HG02759 (cell line): Measurements from ENCODE around the gene ING5.
"Not testable (repeated sequence)": the region's sequence is repeated elsewhere in the genome, so short reads cannot be mapped to it uniquely, and the experiment has no call there.

Experiments used
- ATAC-seq: cut with Tn5 transposase; IDR thresholded peaks from one replicate; pipeline ENCODE4 v1.9.1; 2021; ENCODE audit warnings: mild to moderate bottlenecking, moderate library complexity; ENCODE audit not compliant: unreplicated experiment

Gene ING5

GRCh38 chr2:241755777-241756176 lies 53.9 kb downstream of the ING5 start:
- ATAC-seq, result no peak

DNA sequence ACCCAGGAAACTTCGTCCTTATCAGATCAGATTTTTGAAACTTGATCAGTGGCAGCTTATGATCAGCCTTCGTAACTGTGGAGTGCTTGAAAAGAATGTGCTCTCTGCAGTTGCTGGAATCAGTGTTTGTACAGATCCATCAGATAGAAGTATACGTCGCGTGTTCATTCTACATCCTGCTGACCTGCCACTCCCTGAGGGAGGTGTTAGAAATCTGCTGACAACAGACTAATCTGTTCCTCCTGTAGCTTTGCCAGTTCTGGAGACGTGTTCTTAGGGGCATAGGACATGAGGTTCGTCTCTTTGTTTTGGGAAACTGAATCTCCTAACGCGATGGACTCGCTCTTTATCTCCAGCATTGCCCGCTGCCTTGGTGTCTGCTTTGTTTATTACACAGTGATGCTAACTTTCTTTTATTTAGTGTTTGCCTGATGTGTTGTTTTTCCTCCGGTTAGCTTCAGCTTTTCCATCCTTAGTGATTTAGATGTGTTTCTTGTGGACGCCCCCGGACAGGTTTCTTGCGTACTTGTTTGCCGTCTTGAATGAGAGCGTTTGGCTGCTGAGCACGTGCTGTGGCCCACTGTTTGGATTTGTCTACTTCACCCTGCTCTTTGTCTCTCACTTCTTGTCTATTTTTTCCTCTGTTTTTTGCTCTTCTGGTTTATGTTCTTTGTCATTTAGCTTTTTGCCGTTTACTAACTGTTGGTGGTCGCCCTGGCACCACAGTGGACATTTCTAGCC lies 57.4 kb downstream of the ING5 start:
- no peak for ATAC-seq

GRCh38 chr2:241759893-241760292 lies 58.1 kb downstream of the ING5 start:
- ATAC-seq, result not testable (repeated sequence)

GRCh38 chr2:241760301-241760771 lies 58.5 kb downstream of the ING5 start:
- no peak for ATAC-seq

- ATAC-seq, result no peak
These were observed 60.6 kb downstream of the ING5 start for GRCh38 chr2:241762321-241762932.

GRCh38 chr2:241762933-241763369 lies 61.1 kb downstream of the ING5 start:
- ATAC-seq, result no peak

DNA sequence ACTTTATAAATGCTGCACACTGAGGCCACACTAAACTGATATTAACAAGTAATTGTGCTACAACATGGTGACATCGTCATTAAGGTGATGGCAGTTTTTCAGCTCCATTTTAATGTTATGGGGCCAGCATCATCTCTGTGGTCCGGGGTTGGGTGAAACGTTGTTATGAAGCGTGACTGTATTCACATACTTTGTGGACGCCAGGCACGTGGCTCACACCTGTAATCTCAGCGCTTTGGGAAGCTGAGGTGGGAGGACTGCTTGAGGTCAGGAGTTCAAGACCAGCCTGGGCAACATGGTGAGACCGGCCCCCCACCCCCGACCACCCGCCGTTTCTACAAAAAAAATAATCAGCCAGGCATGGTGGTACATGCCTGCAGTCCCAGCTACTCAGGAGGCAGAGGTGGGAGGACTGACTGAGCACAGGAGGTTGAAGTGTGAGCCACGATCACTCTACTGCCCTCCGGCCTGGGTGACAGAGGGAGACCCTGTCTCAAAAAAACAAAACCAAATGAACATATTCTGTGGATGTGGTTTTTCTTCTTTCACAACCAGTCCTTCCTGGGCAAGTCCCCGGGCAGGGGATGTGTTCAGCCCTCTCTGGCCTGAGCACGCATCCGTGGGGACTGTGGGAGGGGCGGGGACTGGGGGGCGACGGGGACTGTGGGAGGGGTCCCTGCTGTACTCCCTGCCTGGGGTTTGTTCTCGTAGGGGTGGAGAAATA lies 61.9 kb downstream of the ING5 start:
- no peak for ATAC-seq

DNA sequence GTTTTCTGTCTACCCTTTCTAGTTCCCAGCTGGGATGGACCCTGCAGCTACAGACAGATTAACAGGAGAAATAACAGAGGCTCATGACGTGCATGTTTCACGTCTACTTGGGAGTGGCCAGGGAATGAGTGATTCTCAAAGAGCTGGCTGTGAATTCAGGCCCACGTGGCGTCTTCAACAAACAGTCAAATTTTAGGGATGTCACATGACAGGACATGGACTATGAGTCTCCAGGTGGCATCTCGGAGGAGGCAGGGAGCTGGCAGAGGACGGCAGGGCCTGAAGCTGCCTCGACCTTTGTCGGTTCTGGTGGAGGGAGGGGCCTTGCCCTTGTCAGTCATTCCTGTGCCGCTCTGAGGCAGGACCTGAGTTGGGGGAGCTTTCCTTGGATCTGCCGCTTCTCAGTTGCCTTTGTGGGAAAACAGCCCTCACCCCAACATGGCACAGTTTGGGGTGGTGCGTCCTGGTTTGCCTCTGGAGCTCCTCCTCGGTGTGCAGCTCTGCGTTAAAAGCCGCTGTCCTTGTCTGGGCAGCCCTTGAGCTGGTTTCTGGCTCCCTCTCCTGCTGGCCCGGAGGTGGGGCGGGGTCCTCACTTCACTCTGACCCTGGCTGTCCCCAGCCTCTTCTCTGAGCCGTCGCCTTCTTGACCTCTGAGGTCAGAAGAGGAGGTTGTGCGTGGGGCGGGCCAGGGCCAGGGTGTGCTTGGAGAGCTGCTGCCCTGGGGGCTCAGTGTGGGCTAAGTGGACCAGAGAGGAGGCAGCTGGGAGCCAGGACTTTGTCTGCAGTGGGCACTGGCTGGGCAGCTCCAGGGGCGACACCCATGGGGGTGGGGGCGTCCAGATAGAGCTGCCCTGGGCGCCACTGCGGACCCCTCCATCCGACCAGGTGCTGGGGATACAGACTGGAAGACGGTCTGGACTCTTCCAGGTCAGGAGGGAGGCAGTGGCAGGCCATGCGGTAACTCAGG lies 62.7 kb downstream of the ING5 start:
- no peak for ATAC-seq

GRCh38 chr2:241767464-241768250 lies 65.8 kb downstream of the ING5 start:
- ATAC-seq, result no peak

DNA sequence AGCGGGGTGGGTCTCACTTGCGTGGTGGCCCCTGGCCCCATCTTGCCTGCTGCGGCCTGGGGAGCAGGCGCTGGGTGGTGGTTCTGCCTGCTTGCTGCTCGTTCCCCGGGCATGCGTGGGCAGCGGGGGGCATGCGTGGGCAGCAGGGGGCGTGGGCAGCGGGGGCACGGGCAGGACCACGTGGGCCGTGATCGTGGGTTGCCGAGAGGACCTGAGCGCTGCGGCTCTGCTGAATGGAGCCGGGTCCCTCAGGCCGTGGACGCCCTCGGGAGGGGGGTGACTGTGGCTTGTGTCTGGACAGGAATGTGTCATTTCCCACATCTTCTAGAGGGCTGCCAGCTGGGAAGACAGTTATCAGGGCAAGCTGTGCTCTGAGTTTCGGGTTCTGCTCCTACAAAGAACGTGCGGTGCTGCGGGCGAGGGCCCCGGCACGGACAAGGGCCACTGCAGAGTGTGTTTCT lies 66.4 kb downstream of the ING5 start:
- no peak for ATAC-seq

- ATAC-seq, result no peak
These were observed 67.0 kb downstream of the ING5 start for GRCh38 chr2:241768850-241769249.

GRCh38 chr2:241769819-241770184 lies 68.0 kb downstream of the ING5 start:
- ATAC-seq, result no peak

- no peak for ATAC-seq
These were observed 68.5 kb downstream of the ING5 start for GRCh38 chr2:241770185-241770935.

DNA sequence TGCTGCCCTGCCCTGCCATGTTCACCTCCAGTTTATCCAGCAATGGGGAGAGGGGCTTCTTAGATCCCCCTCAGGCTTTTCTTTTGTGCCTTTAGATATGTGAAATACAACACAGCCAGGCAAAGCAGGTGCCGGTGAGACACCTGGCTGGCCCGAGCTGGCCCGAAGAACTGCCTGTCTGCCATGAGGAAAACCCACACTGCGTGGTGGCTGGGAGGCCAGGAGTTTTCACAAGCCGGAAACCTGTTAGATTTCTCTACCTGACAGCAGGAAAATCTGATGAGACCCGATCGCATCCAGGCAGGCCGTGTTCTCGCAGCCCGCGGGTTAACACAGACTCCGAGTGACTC lies 69.1 kb downstream of the ING5 start:
- no peak for ATAC-seq

GRCh38 chr2:241771286-241772062 lies 69.6 kb downstream of the ING5 start:
- no peak for ATAC-seq

- ATAC-seq, result no peak
These were observed 70.2 kb downstream of the ING5 start for GRCh38 chr2:241772063-241772499.

- ATAC-seq, result no peak
These were observed 71.9 kb downstream of the ING5 start for GRCh38 chr2:241773511-241774418.
